ENCODE data around the gene PKP3. TPM values are rescaled to one million over a fixed set of nuclear protein-coding genes. Genes with fewer than 3 reads are reported as not detected.
A peak's percentile ranks its signal among the peaks of the same experiment; 100 is the strongest.

PKP3 gene
- total RNA-seq, 1 donor: 5.6 TPM

DNA sequence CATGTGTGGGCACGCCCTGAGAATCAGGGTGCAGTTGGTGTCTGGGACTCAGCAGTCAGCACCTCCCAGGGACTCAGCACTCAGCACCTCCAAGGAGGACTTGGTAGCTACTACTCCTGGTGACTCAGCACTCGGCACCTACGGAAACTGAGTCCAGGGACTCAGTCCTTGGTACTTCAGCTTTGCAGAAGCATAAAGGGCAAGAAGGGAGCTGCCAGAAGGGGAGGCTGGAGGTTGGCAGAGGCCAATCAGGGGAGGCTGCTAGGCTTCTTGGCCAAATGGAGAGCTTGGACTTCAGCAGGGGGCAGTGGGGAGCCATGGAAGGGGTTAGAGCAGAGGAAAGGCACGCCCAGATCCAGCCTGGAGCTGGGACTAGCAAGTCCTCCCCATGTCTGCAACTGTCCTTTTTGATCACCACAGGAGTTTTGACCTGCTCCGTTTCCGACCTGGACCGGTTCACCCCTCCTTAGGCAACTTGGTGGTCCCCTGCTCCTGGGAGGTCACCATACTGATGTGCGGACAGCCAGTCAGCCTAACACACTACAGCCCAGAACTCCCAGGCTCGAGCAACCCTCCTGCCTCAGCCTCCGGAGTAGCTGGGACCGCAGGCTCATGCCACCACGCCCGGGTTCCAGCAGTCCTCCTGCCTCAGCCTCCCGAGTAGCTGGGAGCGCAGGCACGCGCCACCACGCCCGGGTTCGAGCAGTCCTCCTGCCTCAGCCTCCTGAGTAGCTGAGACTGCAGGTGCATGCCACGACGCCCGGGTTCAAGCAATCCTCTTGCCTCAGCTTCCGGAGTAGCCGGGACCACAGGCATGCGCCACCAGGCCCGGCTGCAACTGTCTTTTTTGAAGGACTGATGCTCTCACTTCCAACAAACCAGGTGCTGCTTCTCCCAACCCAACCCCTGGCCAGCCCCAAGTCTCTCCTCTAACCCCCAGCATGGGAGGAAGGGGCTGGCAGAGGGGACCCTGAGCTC lies 46.3 kb downstream of the PKP3 start:
- TF ChIP-seq, protein P1, sequence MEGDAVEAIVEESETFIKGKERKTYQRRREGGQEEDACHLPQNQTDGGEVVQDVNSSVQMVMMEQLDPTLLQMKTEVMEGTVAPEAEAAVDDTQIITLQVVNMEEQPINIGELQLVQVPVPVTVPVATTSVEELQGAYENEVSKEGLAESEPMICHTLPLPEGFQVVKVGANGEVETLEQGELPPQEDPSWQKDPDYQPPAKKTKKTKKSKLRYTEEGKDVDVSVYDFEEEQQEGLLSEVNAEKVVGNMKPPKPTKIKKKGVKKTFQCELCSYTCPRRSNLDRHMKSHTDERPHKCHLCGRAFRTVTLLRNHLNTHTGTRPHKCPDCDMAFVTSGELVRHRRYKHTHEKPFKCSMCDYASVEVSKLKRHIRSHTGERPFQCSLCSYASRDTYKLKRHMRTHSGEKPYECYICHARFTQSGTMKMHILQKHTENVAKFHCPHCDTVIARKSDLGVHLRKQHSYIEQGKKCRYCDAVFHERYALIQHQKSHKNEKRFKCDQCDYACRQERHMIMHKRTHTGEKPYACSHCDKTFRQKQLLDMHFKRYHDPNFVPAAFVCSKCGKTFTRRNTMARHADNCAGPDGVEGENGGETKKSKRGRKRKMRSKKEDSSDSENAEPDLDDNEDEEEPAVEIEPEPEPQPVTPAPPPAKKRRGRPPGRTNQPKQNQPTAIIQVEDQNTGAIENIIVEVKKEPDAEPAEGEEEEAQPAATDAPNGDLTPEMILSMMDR (IDR thresholded peaks at IDR 0.05; ENCODE audit: insufficient read depth, low read length): peak; percentile 15
- H3K4me3 ChIP-seq (ENCODE audit: low read depth, low read length): no peak overlapping the region
- DNase-seq (ENCODE audit: low read depth): peak; percentile 25

DNA sequence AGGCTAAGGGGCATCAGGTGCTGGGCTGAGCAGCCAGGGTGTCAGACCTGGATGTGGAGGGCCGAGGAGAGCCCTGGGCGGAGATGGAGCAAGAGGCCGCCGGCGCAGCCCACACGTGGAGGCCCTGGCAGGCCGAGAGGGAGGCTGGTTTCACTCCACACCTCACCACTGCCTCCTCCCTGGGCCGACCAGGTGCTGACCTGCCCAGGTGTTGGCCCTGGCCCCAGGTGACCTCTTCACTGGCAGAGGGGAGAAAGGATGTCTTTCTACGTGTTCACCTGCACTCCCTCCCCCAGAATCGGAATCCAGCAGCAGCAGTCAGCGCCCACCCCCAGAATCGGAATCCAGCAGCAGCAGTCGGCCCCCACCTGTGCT lies 47.0 kb downstream of the PKP3 start:
- no peak overlapping the region for H3K4me3 ChIP-seq (ENCODE audit: low read depth, low read length)
- TF ChIP-seq, protein P1 (IDR thresholded peaks at IDR 0.05; ENCODE audit: insufficient read depth, low read length): no peak
- DNase-seq (ENCODE audit: low read depth): no peak

DNA sequence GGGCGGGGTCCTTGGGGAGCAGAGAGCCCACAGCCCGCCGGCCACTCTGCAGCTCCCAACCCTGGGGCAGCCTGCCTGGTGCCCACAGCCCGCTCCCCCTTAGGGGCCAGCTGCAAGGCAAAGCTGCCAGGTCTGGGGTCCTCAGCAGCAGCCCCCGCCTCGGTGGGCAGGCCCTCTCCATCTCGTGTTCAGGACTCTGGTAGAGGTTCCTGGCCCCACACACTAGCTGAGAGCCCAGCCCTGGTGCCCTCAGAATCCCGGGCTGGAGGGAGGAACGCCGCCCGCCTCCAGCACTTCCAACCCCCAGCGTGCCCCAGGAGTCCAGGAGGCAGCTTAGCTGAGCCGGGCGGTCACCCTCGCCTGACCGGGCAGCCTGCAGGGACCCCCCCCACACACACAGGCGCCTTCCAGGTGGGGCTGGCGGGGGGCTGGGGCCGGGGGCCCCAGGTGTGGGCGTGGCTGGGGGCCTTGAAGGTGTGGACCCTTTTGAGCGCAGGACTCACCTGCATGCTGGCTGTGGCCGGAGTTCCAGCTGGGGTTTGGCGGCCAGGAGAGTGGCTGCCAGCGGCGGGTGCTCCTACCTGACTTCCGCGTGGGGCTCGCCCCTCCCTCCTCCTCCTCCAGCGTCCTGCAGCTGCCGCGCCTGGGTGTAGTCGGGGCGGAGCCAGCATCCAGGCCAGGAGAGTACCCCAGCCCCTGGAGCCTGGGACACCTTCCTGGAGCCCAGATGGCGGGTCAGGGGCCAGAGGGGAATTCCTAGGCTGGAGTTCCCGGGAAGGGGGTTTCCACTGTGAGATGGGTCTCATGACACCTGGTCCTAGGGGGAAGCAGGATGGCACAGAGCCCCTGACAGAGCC lies 47.6 kb downstream of the PKP3 start, which contains the start of gene ANO9:
Gene ANO9, minus strand, starts transcription at position 594 of the 857 bp plus-strand sequence. Its CDS starts 85 bp downstream, at position 509.
- TF ChIP-seq, protein P1 (IDR thresholded peaks at IDR 0.05; ENCODE audit: insufficient read depth, low read length): no peak

DNA sequence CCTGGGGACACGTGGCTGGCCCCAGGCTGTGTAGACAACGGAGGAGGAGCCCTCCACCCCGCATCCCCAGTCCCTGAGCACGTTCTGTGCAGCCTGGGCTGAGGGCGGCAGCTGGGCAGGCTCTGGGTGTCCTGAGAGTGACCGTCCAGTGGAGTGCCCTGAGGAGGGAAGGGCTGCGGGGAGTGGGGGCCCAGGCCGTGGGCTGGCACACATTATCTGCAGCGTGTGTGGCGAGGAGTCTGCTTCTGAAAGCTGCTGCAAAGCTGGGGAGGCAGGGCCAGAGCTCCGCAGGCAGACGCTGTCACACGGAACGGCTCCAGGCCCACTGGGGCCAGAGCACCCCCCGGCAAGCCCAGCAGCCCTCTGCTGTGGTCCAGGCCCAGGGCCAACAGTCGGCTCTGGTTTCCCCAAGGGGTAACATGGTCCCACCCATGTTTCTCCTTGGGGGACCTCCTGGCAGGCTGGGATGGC lies 48.6 kb downstream of the PKP3 start:
- H3K4me3 ChIP-seq (ENCODE audit: low read depth, low read length): no peak overlapping the region
- TF ChIP-seq, protein P1 (IDR thresholded peaks at IDR 0.05; ENCODE audit: insufficient read depth, low read length): no peak
- no peak for DNase-seq (ENCODE audit: low read depth)

More for the DNA sequence above, 47.6 kb downstream of the PKP3 start, which contains the start of gene ANO9:
- DNase-seq (ENCODE audit: low read depth): no peak
- H3K4me3 ChIP-seq (ENCODE audit: low read depth, low read length): no peak within 1 kb of the TSS

DNA sequence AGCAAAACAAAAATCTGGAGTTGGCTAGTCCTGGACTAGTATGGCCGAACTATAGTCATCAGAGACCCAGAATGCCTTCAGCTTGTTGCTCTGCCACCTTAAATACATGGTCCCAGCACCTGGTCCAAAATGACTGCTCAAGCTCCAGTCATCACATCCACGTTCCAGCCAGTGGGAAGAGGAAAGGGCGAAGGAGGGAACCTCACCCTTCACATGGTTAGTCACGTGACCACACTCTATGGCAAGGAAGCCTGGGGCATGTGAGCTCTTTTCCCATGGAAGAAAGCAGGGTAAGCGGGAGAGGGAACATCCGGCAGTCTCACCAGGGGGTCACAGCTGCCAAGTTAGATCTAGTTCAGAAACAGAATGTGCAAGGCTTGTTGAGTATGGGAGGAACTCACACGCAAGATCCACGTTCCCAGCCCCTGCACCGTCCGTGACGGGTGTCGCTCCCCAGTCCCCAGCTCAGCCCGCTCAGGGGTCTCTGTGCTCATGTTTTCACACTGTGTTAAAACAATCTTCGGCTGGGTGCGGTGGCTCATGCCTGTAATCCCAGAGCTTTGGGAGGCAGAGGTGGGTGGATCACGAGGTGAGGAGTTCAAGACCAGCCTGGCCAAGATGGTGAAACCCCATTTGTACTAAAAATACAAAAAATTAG lies 49.7 kb downstream of the PKP3 start:
- TF ChIP-seq, protein P1 (IDR thresholded peaks at IDR 0.05; ENCODE audit: insufficient read depth, low read length): no peak
- H3K4me3 ChIP-seq (ENCODE audit: low read depth, low read length): no peak overlapping the region
- DNase-seq (ENCODE audit: low read depth): no peak
